Type B pancreatic cell (in vitro differentiated cells): ENCODE results near the gene PDLIM4. TPM values are rescaled to one million over a fixed set of nuclear protein-coding genes. Genes with fewer than 3 reads are reported as not detected.
A peak's percentile ranks its signal among the peaks of the same experiment; 100 is the strongest.

Experiments used
- DNase-seq: peaks from one replicate; pipeline ENCODE4 v3.0.0; 2021; ENCODE audit warnings: mixed read lengths; ENCODE audit not compliant: unreplicated experiment; ENCODE audit errors: extremely low spot score
- H3K27ac Mint-ChIP-seq: 2 replicates; pipeline ENCODE4 v1.8.0; 2021; ENCODE audit warnings: mild to moderate bottlenecking, mixed read lengths
- H3K27me3 Mint-ChIP-seq: 2 replicates; pipeline ENCODE4 v1.8.0; 2021; ENCODE audit warnings: mixed read lengths
- H3K36me3 Mint-ChIP-seq: 2 replicates; pipeline ENCODE4 v1.8.0; 2021; ENCODE audit warnings: mixed read lengths
- H3K4me1 Mint-ChIP-seq: one replicate; pipeline ENCODE4 v1.8.0; 2021; ENCODE audit warnings: mixed read lengths; ENCODE audit not compliant: unreplicated experiment
- H3K4me3 Mint-ChIP-seq: 2 replicates; pipeline ENCODE4 v1.8.0; 2021; ENCODE audit warnings: mild to moderate bottlenecking, mixed read lengths
- H3K9me3 Mint-ChIP-seq: 2 replicates; pipeline ENCODE4 v1.8.0; 2021; ENCODE audit warnings: mixed read lengths
- total RNA-seq: library from RNA; stranded (reverse); gene quantifications from 2 replicates; pipeline ENCODE4 v1.2.1, GENCODE V29; 2021; ENCODE audit warnings: low replicate concordance
- TF ChIP-seq, protein P1 (sequence below): fragments of 200-600 bp; sonication (generic); conservative IDR thresholded peaks from 2 replicates; pipeline ENCODE4 v1.5.0; 2021; ENCODE audit warnings: antibody characterized with exemption, mild to moderate bottlenecking

PDLIM4 gene
- total RNA-seq, 1 donor from 2014 or later = 43.8 TPM

DNA sequence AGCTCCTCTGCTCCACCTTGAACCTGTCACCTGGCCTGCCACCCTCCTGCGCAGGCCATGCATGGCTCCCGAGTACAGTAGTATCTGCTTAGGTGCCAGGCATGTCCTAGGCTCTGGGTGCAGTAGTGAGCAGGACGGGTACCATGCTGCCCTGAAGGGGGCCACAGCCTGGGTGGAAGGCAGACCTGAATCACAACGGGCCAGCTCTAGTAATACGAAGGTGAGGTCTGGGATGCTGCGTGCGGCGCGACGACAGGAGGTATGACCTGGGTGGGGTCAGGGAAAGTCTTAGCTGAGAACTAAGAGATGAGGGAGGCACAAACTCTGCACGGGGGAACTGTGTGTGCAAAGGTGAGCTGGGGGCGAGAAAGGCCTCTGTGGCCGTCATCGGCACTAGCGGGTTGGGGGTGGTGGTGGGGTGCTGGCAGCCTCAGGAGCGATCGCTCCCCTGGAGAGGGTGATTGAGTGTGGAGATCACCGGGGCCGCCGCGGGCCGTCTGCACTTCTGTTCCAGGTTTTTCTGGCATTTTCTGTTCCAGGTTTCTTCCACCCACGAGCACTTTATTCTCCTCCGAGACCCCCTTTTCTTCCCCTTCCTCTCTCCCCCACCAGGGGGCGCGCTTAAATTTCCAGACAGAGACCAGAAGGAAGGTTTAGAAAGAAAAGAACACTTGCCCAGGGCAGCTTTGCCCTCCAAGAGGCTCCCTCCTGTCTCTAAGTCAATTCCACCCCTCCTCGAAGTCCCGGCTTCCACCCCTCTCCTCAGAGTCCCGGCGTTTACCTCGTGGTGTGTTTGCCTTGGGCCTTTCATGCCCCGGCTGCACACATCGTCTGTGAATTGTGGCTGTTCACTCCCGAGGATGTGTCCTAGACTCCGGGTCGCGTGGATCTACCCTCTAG is 15.1 kb downstream of the PDLIM4 start:
- no peak for DNase-seq
- TF ChIP-seq, protein P1, sequence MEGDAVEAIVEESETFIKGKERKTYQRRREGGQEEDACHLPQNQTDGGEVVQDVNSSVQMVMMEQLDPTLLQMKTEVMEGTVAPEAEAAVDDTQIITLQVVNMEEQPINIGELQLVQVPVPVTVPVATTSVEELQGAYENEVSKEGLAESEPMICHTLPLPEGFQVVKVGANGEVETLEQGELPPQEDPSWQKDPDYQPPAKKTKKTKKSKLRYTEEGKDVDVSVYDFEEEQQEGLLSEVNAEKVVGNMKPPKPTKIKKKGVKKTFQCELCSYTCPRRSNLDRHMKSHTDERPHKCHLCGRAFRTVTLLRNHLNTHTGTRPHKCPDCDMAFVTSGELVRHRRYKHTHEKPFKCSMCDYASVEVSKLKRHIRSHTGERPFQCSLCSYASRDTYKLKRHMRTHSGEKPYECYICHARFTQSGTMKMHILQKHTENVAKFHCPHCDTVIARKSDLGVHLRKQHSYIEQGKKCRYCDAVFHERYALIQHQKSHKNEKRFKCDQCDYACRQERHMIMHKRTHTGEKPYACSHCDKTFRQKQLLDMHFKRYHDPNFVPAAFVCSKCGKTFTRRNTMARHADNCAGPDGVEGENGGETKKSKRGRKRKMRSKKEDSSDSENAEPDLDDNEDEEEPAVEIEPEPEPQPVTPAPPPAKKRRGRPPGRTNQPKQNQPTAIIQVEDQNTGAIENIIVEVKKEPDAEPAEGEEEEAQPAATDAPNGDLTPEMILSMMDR = peak; percentile 90
- H3K4me3 Mint-ChIP-seq = no peak overlapping the region
- no peaks in the 10 kb centered on the region for H3K27me3 Mint-ChIP-seq
- no peaks in the 10 kb centered on the region for H3K9me3 Mint-ChIP-seq
- H3K27ac Mint-ChIP-seq = peak overlapping the region; percentile 83
- peaks cover 17% of the 10 kb centered on the region for H3K36me3 Mint-ChIP-seq
- H3K4me1 Mint-ChIP-seq = peaks cover 44% of the 10 kb centered on the region

DNA sequence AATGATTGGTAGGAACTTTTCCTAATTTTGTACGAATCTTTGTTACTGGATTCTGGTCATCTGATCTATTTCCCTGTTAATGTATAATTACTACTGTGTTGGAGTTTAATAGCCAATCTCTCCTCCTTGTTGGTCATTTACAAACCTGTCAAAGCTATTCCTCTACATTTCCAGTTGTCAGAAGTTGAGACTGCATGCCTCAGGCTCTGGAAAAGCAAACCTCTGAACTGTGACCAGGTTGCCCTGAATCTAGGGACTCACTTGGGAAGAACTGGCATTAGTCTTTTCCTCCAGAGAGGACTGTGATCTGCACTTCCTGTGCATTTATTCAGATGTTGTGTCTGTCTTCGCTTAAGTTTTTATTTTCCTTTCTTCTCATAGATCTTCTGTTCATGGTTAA is 16.1 kb downstream of the PDLIM4 start:
- DNase-seq = no peak
- Mint-ChIP-seq H3K9me3 (no peaks in the 10 kb centered on the region), H3K4me1 (peaks cover 48% of the 10 kb centered on the region), H3K4me3 (no peak overlapping the region), H3K27me3 (no peaks in the 10 kb centered on the region), H3K36me3 (peaks cover 15% of the 10 kb centered on the region), H3K27ac (no peak overlapping the region)
- TF ChIP-seq, protein P1 = no peak

DNA sequence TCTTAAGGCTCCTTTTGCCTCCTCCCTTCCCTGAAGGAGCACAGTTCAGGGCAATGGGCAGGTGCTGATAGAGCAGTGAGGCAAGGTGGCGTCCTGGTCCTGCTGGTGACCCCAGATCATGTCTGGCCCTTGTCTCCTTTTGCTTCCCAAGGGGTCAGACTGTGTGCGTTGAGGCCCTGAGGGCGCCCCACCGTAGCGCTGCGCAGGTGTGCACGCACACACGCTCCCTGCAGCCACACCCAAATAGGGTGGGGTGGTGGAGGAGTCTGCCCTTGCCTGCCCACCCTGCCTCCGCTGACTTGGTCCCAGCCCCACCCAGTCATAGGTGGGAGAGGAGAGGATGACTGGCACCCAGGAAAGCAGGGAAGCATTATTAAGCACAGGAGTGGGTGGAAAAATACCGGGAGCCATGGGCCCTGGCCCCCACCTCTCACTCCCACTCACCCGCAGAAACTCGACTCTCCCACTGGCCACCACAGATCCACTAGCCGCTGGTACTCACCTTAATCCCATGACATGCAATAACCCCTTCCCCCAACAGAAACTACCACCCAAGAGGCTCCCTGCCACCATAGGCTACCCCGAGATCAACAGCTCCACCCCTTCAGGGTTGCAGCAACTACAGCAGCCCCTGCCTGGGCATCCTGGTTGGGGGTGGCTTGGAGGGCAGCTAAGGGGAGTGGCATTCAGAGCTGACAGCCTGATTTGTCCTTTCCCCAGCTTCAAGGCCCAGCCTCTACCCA is 16.7 kb downstream of the PDLIM4 start:
- Mint-ChIP-seq H3K4me3 (no peak overlapping the region), H3K27me3 (no peaks in the 10 kb centered on the region), H3K4me1 (peaks cover 48% of the 10 kb centered on the region), H3K27ac (no peak overlapping the region), H3K36me3 (peaks cover 15% of the 10 kb centered on the region), H3K9me3 (no peaks in the 10 kb centered on the region)
- no peak for DNase-seq
- TF ChIP-seq, protein P1 = no peak

DNA sequence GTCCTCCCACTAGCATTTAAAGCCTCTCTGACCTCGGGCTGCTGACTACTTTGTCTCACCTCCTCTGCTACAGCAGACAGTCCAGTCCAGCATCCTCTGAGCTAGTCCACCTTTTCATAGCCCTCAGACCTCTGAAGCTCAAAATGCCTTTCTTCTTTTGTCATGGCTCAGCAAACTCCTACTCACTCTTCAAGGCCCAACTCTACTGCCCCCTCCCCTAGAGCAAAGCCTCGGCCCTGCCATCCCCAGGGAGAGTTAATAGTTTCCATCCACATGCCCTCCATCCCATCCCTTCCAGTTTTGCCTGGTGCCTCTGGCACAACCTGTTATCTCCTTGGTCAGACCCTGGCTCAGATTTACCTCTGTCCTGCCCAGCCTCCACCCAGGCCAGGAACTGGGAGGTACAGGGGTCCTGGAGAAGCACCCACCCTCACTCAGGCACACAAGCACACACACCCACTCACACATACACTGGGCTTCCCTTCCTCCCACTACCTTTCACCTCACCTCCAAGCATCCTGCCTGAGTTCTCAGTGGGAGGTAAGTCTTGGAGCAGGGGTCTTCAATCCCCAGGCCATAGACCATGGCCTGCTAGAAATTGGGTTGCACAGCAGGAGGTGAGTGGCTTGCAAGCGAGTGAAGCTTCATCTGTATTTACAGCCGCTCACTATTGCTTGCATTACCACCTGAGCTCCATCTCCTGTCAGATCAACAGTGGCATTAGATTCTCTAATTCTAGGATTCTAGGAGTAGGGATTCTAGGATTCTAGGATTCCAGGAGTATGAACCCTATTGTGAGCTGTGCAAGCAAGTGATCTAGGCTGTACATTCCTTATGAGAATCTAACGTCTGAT is 18.1 kb downstream of the PDLIM4 start:
- Mint-ChIP-seq H3K4me3 (no peak overlapping the region), H3K9me3 (no peaks in the 10 kb centered on the region), H3K4me1 (peaks cover 48% of the 10 kb centered on the region), H3K27me3 (no peaks in the 10 kb centered on the region), H3K27ac (peak overlapping the region; percentile 17), H3K36me3 (peaks cover 15% of the 10 kb centered on the region)
- TF ChIP-seq, protein P1 = no peak
- no peak for DNase-seq

DNA sequence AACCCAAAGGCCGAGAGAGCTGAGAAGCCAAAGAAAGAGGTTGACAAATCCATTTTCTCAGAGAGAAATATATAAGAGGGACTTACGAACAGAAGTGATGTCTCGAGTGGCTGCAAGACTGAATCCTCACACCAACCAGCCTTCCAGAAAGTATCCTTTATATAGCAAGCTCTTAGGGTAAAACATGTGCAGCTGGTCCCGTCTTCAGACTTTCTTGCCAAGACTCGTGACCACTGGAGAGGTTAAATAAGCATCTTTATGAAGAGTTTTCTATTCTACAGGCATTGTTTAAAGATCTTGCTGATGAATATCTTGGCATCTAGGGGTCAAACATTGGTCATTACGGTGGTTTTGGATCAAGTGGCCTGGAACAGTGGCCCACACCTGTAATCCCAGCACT is 19.8 kb downstream of the PDLIM4 start:
- DNase-seq = no peak
- Mint-ChIP-seq H3K27ac (no peak overlapping the region), H3K4me1 (peaks cover 47% of the 10 kb centered on the region), H3K36me3 (peaks cover 13% of the 10 kb centered on the region), H3K4me3 (no peak overlapping the region), H3K9me3 (no peaks in the 10 kb centered on the region), H3K27me3 (no peaks in the 10 kb centered on the region)
- TF ChIP-seq, protein P1 = no peak
